WTC11 (cell line): ENCODE results near the gene NEDD9. TPM values are rescaled to one million over a fixed set of nuclear protein-coding genes. Genes with fewer than 3 reads are reported as not detected.

Source experiments
- ATAC-seq: fragments of 200-7000 bp; cut with Tn5 transposase; 2 replicates; pipeline ENCODE4 v1.10.0; 2021; ENCODE audit warnings: mild to moderate bottlenecking, moderate library complexity
- CTCF ChIA-PET: fragments of 300-600 bp; sonication (Branson Sonifier 250); formaldehyde crosslinking; loops from one replicate; lab custom pipeline; 2021; ENCODE audit warnings: antibody characterized with exemption; lab: Charles Lee
- POLR2A ChIA-PET: fragments of 350-600 bp; sonication (Branson Sonifier 250); formaldehyde crosslinking; loops from one replicate; lab custom pipeline; 2021; ENCODE audit warnings: antibody characterized with exemption; lab: Charles Lee
- DNase-seq: peaks from one replicate; pipeline ENCODE4 v3.0.0; 2021; ENCODE audit warnings: low spot score
- H3K27ac Mint-ChIP-seq: 2 replicates; pipeline ENCODE4 v1.8.0; 2021; ENCODE audit warnings: mixed read lengths
- H3K27me3 Mint-ChIP-seq: 2 replicates; pipeline ENCODE4 v1.8.0; 2021; ENCODE audit warnings: low read depth, mild to moderate bottlenecking, moderate library complexity, mixed read lengths
- H3K36me3 Mint-ChIP-seq: 2 replicates; pipeline ENCODE4 v1.8.0; 2021; ENCODE audit warnings: mixed read lengths
- H3K4me1 Mint-ChIP-seq: 2 replicates; pipeline ENCODE4 v1.8.0; 2022; ENCODE audit warnings: mixed read lengths
- H3K4me3 Mint-ChIP-seq: 2 replicates; pipeline ENCODE4 v1.8.0; 2021; ENCODE audit warnings: mild to moderate bottlenecking, moderate library complexity, mixed read lengths
- H3K9me3 Mint-ChIP-seq: 2 replicates; pipeline ENCODE4 v1.8.0; 2021; ENCODE audit warnings: mixed read lengths
- ARID4B ChIP-seq: sonication (generic); formaldehyde crosslinking; IDR thresholded peaks from 2 replicates; pipeline ENCODE4 v1.8.0; 2023; ENCODE audit warnings: missing genetic modification reagents, mild to moderate bottlenecking, borderline replicate concordance
- GABPB1 ChIP-seq: sonication (generic); formaldehyde crosslinking; IDR thresholded peaks from 2 replicates; pipeline ENCODE4 v1.8.1; 2023; ENCODE audit warnings: mild to moderate bottlenecking, missing genetic modification reagents
- GRHL2 ChIP-seq: fragments of 250-450 bp; sonication (Bioruptor Pico); IDR thresholded peaks from 2 replicates; pipeline ENCODE4 v1.8.0; 2022; ENCODE audit warnings: mild to moderate bottlenecking, moderate library complexity; ENCODE audit not compliant: insufficient replicate concordance, severe bottlenecking
- IRF2 ChIP-seq: sonication (generic); formaldehyde crosslinking; IDR thresholded peaks from 2 replicates; pipeline ENCODE4 v1.8.0; 2022; ENCODE audit warnings: low read depth, missing genetic modification reagents, borderline replicate concordance
- ZNF281 ChIP-seq: sonication (generic); formaldehyde crosslinking; IDR thresholded peaks from 2 replicates; pipeline ENCODE4 v1.8.0; 2023; ENCODE audit warnings: mild to moderate bottlenecking, missing genetic modification reagents
- ZNF671 ChIP-seq: fragments of 250-450 bp; sonication (Bioruptor Pico); IDR thresholded peaks from 2 replicates; pipeline ENCODE4 v1.8.0; 2021; ENCODE audit warnings: mild to moderate bottlenecking
- total RNA-seq: library from RNA; stranded (reverse); gene quantifications from 3 replicates; pipeline ENCODE4 v1.2.3, GENCODE V29; 2021
- TF ChIP-seq, protein P1 (sequence below): sonication (generic); formaldehyde crosslinking; IDR thresholded peaks from 2 replicates; pipeline ENCODE4 v1.8.0; 2022; ENCODE audit warnings: missing genetic modification reagents
- TF ChIP-seq, protein P2 (sequence below): sonication (generic); formaldehyde crosslinking; IDR thresholded peaks from 2 replicates; pipeline ENCODE4 v1.8.1; 2022; ENCODE audit warnings: low read depth, mild to moderate bottlenecking, moderate library complexity, missing genetic modification reagents, borderline replicate concordance

Gene NEDD9
- total RNA-seq, 1 experiment from 2014 or later, result 9.8 TPM

- TF ChIP-seq GRHL2 (CRISPR knock-in tag), result no peak
- TF ChIP-seq, all 79 proteins: peak for 0
Observed at GRCh38 chr6:11263291-11263775, 30.9 kb upstream of the NEDD9 start (continued).

- ATAC-seq (no peak), DNase-seq (no peak)
- Mint-ChIP-seq H3K27me3 (peaks cover 7% of the 10 kb centered on the region), H3K36me3 (no peaks in the 10 kb centered on the region), H3K9me3 (0 out of 2 replicates have a peak, but pooled peaks cover 7% of the 10 kb centered on the region)
- ChIA-PET CTCF (interaction anchor here (1.5 to 2.7 kb wide), 2 partner anchors 21 to 22 kb away, joined by 4 to 6 read pairs; no protein-coding TSS in a partner anchor), POLR2A (no interaction called here)
- no peak for TF ChIP-seq GABPB1
- TF ChIP-seq GRHL2 (CRISPR knock-in tag), result no peak
- TF ChIP-seq ZNF281 (CRISPR knock-in tag), result no peak
- TF ChIP-seq, protein P1, sequence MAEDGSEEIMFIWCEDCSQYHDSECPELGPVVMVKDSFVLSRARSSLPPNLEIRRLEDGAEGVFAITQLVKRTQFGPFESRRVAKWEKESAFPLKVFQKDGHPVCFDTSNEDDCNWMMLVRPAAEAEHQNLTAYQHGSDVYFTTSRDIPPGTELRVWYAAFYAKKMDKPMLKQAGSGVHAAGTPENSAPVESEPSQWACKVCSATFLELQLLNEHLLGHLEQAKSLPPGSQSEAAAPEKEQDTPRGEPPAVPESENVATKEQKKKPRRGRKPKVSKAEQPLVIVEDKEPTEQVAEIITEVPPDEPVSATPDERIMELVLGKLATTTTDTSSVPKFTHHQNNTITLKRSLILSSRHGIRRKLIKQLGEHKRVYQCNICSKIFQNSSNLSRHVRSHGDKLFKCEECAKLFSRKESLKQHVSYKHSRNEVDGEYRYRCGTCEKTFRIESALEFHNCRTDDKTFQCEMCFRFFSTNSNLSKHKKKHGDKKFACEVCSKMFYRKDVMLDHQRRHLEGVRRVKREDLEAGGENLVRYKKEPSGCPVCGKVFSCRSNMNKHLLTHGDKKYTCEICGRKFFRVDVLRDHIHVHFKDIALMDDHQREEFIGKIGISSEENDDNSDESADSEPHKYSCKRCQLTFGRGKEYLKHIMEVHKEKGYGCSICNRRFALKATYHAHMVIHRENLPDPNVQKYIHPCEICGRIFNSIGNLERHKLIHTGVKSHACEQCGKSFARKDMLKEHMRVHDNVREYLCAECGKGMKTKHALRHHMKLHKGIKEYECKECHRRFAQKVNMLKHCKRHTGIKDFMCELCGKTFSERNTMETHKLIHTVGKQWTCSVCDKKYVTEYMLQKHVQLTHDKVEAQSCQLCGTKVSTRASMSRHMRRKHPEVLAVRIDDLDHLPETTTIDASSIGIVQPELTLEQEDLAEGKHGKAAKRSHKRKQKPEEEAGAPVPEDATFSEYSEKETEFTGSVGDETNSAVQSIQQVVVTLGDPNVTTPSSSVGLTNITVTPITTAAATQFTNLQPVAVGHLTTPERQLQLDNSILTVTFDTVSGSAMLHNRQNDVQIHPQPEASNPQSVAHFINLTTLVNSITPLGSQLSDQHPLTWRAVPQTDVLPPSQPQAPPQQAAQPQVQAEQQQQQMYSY, result no peak
- no peak for TF ChIP-seq ZNF671 (CRISPR knock-in tag)
- TF ChIP-seq, protein P2, sequence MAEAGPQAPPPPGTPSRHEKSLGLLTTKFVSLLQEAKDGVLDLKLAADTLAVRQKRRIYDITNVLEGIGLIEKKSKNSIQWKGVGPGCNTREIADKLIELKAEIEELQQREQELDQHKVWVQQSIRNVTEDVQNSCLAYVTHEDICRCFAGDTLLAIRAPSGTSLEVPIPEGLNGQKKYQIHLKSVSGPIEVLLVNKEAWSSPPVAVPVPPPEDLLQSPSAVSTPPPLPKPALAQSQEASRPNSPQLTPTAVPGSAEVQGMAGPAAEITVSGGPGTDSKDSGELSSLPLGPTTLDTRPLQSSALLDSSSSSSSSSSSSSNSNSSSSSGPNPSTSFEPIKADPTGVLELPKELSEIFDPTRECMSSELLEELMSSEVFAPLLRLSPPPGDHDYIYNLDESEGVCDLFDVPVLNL (CRISPR knock-in tag), result no peak
- TF ChIP-seq IRF2 (CRISPR knock-in tag), result no peak
- TF ChIP-seq, all 79 proteins: peak for 0
- no peak overlapping the region for H3K27ac Mint-ChIP-seq
- no peak overlapping the region for H3K4me3 Mint-ChIP-seq
- H3K4me1 Mint-ChIP-seq, result peaks cover 15% of the 10 kb centered on the region
Observed at GRCh38 chr6:11262242-11262641, 29.8 kb upstream of the NEDD9 start.

DNA sequence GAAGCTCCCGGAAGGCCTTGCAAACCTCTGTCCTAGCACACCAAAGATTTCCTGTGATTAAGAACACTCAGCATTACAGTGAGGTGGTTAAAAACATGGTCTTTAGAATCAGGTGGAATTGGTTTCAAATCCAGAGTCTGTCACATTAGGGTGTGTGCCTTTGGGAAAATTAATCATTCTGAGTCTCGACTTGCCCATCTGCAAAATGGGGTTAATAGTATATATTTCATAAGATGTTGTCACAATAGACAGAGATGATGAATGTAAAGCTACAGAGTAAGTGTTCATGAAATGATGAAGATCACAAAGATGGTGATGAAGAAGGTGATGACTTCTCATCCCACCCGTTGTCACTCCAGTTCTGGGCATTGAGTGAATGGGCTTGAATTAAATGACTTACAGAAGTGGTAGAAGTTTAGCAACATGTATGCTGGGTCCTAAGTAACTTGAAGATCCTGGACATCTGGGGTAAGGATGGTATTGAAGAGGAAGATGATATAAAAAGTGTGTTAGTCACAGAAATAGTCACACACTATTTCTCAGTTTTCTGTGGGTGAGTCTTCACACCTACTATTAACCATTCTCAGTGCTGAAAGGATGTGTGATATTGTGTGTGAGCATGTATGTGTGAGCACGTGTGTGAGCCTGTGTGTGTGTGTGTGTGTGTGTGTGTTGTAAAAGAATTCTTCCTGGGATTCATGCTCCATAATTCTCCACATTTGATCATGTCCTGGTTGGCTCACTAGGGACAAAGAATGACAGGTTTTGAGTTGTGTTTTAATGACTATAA, 28.0 kb upstream of the NEDD9 start:
- CTCF ChIA-PET, result interaction anchor here (2.7 kb wide), 1 partner anchor 19 kb away, joined by 6 read pairs; no protein-coding TSS in a partner anchor
- Mint-ChIP-seq H3K36me3 (no peaks in the 10 kb centered on the region), H3K4me3 (no peak overlapping the region)
- POLR2A ChIA-PET, result no interaction called here
- no peak for DNase-seq
- TF ChIP-seq ARID4B, result no peak
- TF ChIP-seq, all 79 proteins: peak for 0
- Mint-ChIP-seq H3K27ac (no peak overlapping the region), H3K9me3 (0 out of 2 replicates have a peak, but pooled peaks cover 7% of the 10 kb centered on the region), H3K4me1 (peaks cover 15% of the 10 kb centered on the region), H3K27me3 (peaks cover 7% of the 10 kb centered on the region)
- no peak for ATAC-seq
